Measurements from ENCODE around the gene NENF. TPM values are rescaled to one million over a fixed set of nuclear protein-coding genes. Genes with fewer than 3 reads are reported as not detected.

The NENF gene
- total and polyA plus RNA-seq, 10 of the 15 experiments (the other 5 are each of a cell fraction or from before 2014, with no cell fraction given) = 5.1 to 83.4 (median 42.7) TPM

- Histone ChIP-seq H3K4me3 (no peak overlapping the region), H3K9ac (ENCODE audit: control insufficient read depth, insufficient read depth, low read length) (no peak overlapping the region), H3K79me2 (ENCODE audit: control insufficient read depth, insufficient read depth, low read length) (no peaks in the 10 kb centered on the region), H2AFZ (ENCODE audit: control insufficient read depth, low read depth, low read length) (no peak overlapping the region), H4K20me1 (ENCODE audit: control insufficient read depth, insufficient read depth) (no peaks in the 10 kb centered on the region), H3K36me3 (ENCODE audit: control insufficient read depth in 2 of 2, insufficient read depth in 2 of 2, low read length in 1 of 2) (peaks cover 0 to 6% of the 10 kb centered on the region in 2 experiments), H3K4me1 (ENCODE audit: control insufficient read depth, insufficient read depth, low read length) (no peaks in the 10 kb centered on the region), H3K4me2 (ENCODE audit: control insufficient read depth, insufficient read depth) (no peak overlapping the region), H3K27ac (ENCODE audit: control insufficient read depth, insufficient read depth) (no peak overlapping the region), H3K27me3 (replicated peaks in 1 of 2; ENCODE audit: control insufficient read depth in 2 of 2, insufficient read depth in 2 of 2, low read length in 1 of 2) (no peaks in the 10 kb centered on the region), H3K9me3 (replicated peaks; ENCODE audit: control insufficient read depth, insufficient read depth, low read length) (peaks cover 9% of the 10 kb centered on the region)
- RAD21 ChIA-PET (ENCODE audit: unreplicated experiment) = no interaction called here
- intact Hi-C loops (cut with micrococcal nuclease; ENCODE audit: unreplicated experiment) (no loop called here), in situ Hi-C loops (cut with MboI) (no loop called here)
- FAIRE-seq (no peak), DNase-seq (ENCODE audit: low read depth, low spot score) (no peak), ATAC-seq (no peak; the same call in 2 of the 3 replicates)
- SMC1A ChIA-PET (ENCODE audit: uncharacterized antibody, unreplicated experiment) = no interaction called here
- TF ChIP-seq CEBPZ (IDR thresholded peaks at IDR 0.05; ENCODE audit: low read depth, low read length) = no peak
- TF ChIP-seq IKZF1 (conservative IDR thresholded peaks at IDR 0.05) = 0 out of 2 replicates have a peak, but pooled peaks have one; percentile 28
- peak; percentile 26 for TF ChIP-seq MEF2B (IDR thresholded peaks at IDR 0.05; ENCODE audit: partially characterized antibody, poor library complexity, severe bottlenecking)
- no peak for TF ChIP-seq RBBP5 (conservative IDR thresholded peaks at IDR 0.05)
- TF ChIP-seq IKZF2 (IDR thresholded peaks at IDR 0.05) = 0 out of 4 replicates have a peak, but pooled peaks have one; percentile 25 to 43
- WGBS (ENCODE audit: insufficient coverage, insufficient replicate concordance, low lambda C conversion rate, missing lambda C conversion rate) = 53% methylated on average over 4 of the region's 4 CpGs
- BruUV-seq (replicated peaks) = no TSS peak
- CTCF ChIA-PET = no interaction called here
- POLR2A ChIA-PET = no interaction called here
These were observed 31.7 kb upstream of the NENF start for GRCh38 chr1:212401042-212401441.

Measured in GM12878 (cell line).